Stimulated activated naive CD4-positive, alpha-beta T cell treated with Interleukin-2 at 50 U/mL for 16 hours (primary cell): Measurements from ENCODE around the gene SMR3B.

Experiments used
- DNase-seq: peaks from one replicate; lab custom pipeline; 2025; lab: John Stamatoyannopoulos, UW

Gene SMR3B

GRCh38 chr4:70382691-70383181 lies at the start of gene SMR3B:
Gene SMR3B (plus strand): TSS chr4:70383131. CDS start chr4:70384511, 1,380 bp downstream.
- DNase-seq, result no peak

- DNase-seq, result no peak
These were observed 48.2 kb upstream of the SMR3B start, which contains the start of gene CABS1 for GRCh38 chr4:70334681-70335080. Gene CABS1 (plus strand): TSS chr4:70334981. CDS start chr4:70335040, 59 bp downstream.

- DNase-seq, result no peak
These were observed 46.9 kb upstream of the SMR3B start for GRCh38 chr4:70336043-70336442.

GRCh38 chr4:70337886-70338420 lies 45.0 kb upstream of the SMR3B start:
- no peak for DNase-seq

GRCh38 chr4:70356185-70356584 lies 26.7 kb upstream of the SMR3B start:
- DNase-seq, result no peak

GRCh38 chr4:70359115-70359661 lies 23.7 kb upstream of the SMR3B start:
- no peak for DNase-seq

- no peak for DNase-seq
These were observed 22.5 kb upstream of the SMR3B start, which contains the start of gene SMR3A for GRCh38 chr4:70360460-70360859. Gene SMR3A (plus strand): TSS chr4:70360760. CDS start chr4:70362116, 1,356 bp downstream.

GRCh38 chr4:70364002-70364401 lies 18.9 kb upstream of the SMR3B start:
- no peak for DNase-seq

- DNase-seq, result no peak
These were observed 17.5 kb upstream of the SMR3B start for GRCh38 chr4:70365479-70365878.

GRCh38 chr4:70367813-70368212 lies 15.1 kb upstream of the SMR3B start:
- no peak for DNase-seq

GRCh38 chr4:70371987-70372386 lies 10.9 kb upstream of the SMR3B start:
- DNase-seq, result no peak

- DNase-seq, result no peak
These were observed 10.2 kb upstream of the SMR3B start for GRCh38 chr4:70372760-70373159.

GRCh38 chr4:70380578-70380977 lies 2.4 kb upstream of the SMR3B start:
- DNase-seq, result no peak

- no peak for DNase-seq
These were observed 9.3 kb downstream of the SMR3B start for GRCh38 chr4:70392057-70392776.

- no peak for DNase-seq
These were observed 14.6 kb downstream of the SMR3B start, which contains the start of gene OPRPN for GRCh38 chr4:70397580-70397979. Gene OPRPN (plus strand): TSS chr4:70397940. CDS start chr4:70399286, 1,346 bp downstream.

GRCh38 chr4:70399319-70399718 lies 16.4 kb downstream of the SMR3B start:
- DNase-seq, result no peak

- no peak for DNase-seq
These were observed 19.8 kb downstream of the SMR3B start for GRCh38 chr4:70402762-70403161.

- DNase-seq, result no peak
These were observed 22.8 kb downstream of the SMR3B start for GRCh38 chr4:70405765-70406164.

- DNase-seq, result no peak
These were observed 42.4 kb downstream of the SMR3B start for GRCh38 chr4:70425306-70425705.

GRCh38 chr4:70426789-70427188 lies 43.9 kb downstream of the SMR3B start:
- DNase-seq, result no peak

GRCh38 chr4:70437197-70437596 lies 54.3 kb downstream of the SMR3B start:
- no peak for DNase-seq
